Measurements from ENCODE around the gene DRG2. TPM values are rescaled to one million over a fixed set of nuclear protein-coding genes. Genes with fewer than 3 reads are reported as not detected.

DRG2 gene
- total RNA-seq, 1 donor from 2014 or later = 24.6 TPM

GRCh38 chr17:18156976-18157280 lies 69.2 kb downstream of the DRG2 start:
- no peak for DNase-seq (ENCODE audit: low spot score)
- no peaks in the 10 kb centered on the region for H3K9me3 Mint-ChIP-seq (ENCODE audit: low read depth)
- H3K27ac Mint-ChIP-seq (ENCODE audit: unreplicated experiment) = no peak overlapping the region
- no peaks in the 10 kb centered on the region for H3K36me3 Mint-ChIP-seq (ENCODE audit: low read depth)
- H3K4me3 Mint-ChIP-seq (ENCODE audit: unreplicated experiment) = no peak overlapping the region
- H3K4me1 Mint-ChIP-seq (ENCODE audit: low read depth) = peaks cover 3% of the 10 kb centered on the region
- H3K27me3 Mint-ChIP-seq (ENCODE audit: low read depth) = peaks cover 2% of the 10 kb centered on the region
- no peak for TF ChIP-seq CTCF (IDR thresholded peaks at IDR 0.05)

Other genes with a start within 250 kb of the DRG2 start
- 55.0 to 60.2 TPM (median 56.1 TPM) in 3 replicates for gene TOM1L2, start 115.5 kb upstream of the DRG2 start, total RNA-seq
- gene DRC3, start 115.1 kb upstream of the DRG2 start, total RNA-seq = 1.2 to 2.6 TPM (median 1.5 TPM) in 3 replicates
- gene ATPAF2, start 48.8 kb upstream of the DRG2 start, total RNA-seq = 18.0 to 19.3 TPM (median 18.4 TPM) in 3 replicates
- 9.7 to 10.5 TPM (median 9.8 TPM) in 3 replicates for gene GID4, start 48.5 kb upstream of the DRG2 start, total RNA-seq
- gene MYO15A, start 20.8 kb downstream of the DRG2 start, total RNA-seq = 0.31 to 0.52 TPM in 2 of 3 replicates, not detected in the other
- 101 to 110 TPM (median 108 TPM) in 3 replicates for gene ALKBH5, start 95.9 kb downstream of the DRG2 start, total RNA-seq
- gene LLGL1, start 137.7 kb downstream of the DRG2 start, total RNA-seq = 38.7 to 41.8 TPM (median 39.0 TPM) in 3 replicates
- gene FLII, start 170.8 kb downstream of the DRG2 start, total RNA-seq = 228 to 244 TPM (median 230 TPM) in 3 replicates
- gene MIEF2, start 172.7 kb downstream of the DRG2 start, total RNA-seq = 9.5 to 11.5 TPM (median 10.7 TPM) in 3 replicates
- gene TOP3A, start 227.0 kb downstream of the DRG2 start, total RNA-seq = 37.3 to 49.4 TPM (median 37.7 TPM) in 3 replicates
- gene SMCR8, start 227.3 kb downstream of the DRG2 start, total RNA-seq = 15.5 to 16.1 TPM (median 15.7 TPM) in 3 replicates